Mesothelial cell of epicardium (in vitro differentiated cells): ENCODE measurements around the gene PTPRN2. TPM values are rescaled to one million over a fixed set of nuclear protein-coding genes. Genes with fewer than 3 reads are reported as not detected.

Source experiments
- DNase-seq, 2 experiments: peaks; one replicate each; pipeline ENCODE4 v3.0.0; 2021; ENCODE audit warnings: low spot score in 2 of 2; ENCODE audit not compliant: unreplicated experiment in 2 of 2
- H3K27ac Mint-ChIP-seq: 2 replicates; pipeline ENCODE4 v1.8.0; 2021; ENCODE audit warnings: mixed read lengths
- H3K27me3 Mint-ChIP-seq: 2 replicates; pipeline ENCODE4 v1.8.0; 2021; ENCODE audit warnings: low read depth, mixed read lengths
- H3K36me3 Mint-ChIP-seq: 2 replicates; pipeline ENCODE4 v1.8.0; 2021; ENCODE audit warnings: mixed read lengths
- H3K4me1 Mint-ChIP-seq: 2 replicates; pipeline ENCODE4 v1.8.0; 2021; ENCODE audit warnings: mixed read lengths
- H3K4me3 Mint-ChIP-seq: 2 replicates; pipeline ENCODE4 v1.8.0; 2021; ENCODE audit warnings: mild to moderate bottlenecking, moderate library complexity, mixed read lengths
- H3K9me3 Mint-ChIP-seq: 2 replicates; pipeline ENCODE4 v1.8.0; 2021; ENCODE audit warnings: mixed read lengths
- CTCF ChIP-seq: fragments of 200-600 bp; sonication (generic); IDR thresholded peaks from one replicate; pipeline ENCODE4 v1.5.0; 2021; ENCODE audit warnings: antibody characterized with exemption; ENCODE audit not compliant: unreplicated experiment
- total RNA-seq: library from RNA; stranded (reverse); gene quantifications from 3 replicates; pipeline ENCODE4 v1.2.1, GENCODE V29; 2021

PTPRN2 gene
- total RNA-seq, 1 donor from 2014 or later, result 2.2 TPM

DNA sequence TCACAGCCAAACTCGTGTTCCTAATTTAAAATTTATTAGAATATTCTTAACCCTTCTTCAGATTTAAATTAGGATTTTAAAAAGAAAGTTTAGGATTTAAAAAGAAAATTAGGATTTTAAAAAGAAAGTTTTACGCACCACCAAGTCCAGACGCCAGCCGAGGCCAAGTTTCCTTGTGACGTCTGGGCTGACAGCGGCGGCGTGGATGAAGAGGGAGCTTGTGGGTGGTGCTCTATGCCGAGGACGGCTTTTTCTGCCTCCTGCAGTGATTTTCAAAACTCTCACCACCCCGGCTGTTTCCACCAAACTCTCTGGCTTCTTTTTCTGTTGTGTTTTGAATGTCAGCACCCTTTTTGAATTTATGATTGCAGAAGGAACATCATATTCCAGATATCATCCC lies 997.9 kb downstream of the PTPRN2 start:
- H3K27me3 Mint-ChIP-seq, result peaks cover 74% of the 10 kb centered on the region
- no peak overlapping the region for H3K27ac Mint-ChIP-seq
- H3K9me3 Mint-ChIP-seq, result no peaks in the 10 kb centered on the region
- H3K4me1 Mint-ChIP-seq, result no peaks in the 10 kb centered on the region
- H3K4me3 Mint-ChIP-seq, result no peak overlapping the region
- no peak for DNase-seq
- no peak for TF ChIP-seq CTCF
- no peaks in the 10 kb centered on the region for H3K36me3 Mint-ChIP-seq

GRCh38 chr7:157587805-157588560 lies 999.6 kb downstream of the PTPRN2 start:
- no peak for DNase-seq
- Mint-ChIP-seq H3K9me3 (no peaks in the 10 kb centered on the region), H3K27me3 (peaks cover 78% of the 10 kb centered on the region), H3K4me1 (no peaks in the 10 kb centered on the region), H3K27ac (no peak overlapping the region), H3K4me3 (no peak overlapping the region), H3K36me3 (no peaks in the 10 kb centered on the region)
- no peak for TF ChIP-seq CTCF

DNA sequence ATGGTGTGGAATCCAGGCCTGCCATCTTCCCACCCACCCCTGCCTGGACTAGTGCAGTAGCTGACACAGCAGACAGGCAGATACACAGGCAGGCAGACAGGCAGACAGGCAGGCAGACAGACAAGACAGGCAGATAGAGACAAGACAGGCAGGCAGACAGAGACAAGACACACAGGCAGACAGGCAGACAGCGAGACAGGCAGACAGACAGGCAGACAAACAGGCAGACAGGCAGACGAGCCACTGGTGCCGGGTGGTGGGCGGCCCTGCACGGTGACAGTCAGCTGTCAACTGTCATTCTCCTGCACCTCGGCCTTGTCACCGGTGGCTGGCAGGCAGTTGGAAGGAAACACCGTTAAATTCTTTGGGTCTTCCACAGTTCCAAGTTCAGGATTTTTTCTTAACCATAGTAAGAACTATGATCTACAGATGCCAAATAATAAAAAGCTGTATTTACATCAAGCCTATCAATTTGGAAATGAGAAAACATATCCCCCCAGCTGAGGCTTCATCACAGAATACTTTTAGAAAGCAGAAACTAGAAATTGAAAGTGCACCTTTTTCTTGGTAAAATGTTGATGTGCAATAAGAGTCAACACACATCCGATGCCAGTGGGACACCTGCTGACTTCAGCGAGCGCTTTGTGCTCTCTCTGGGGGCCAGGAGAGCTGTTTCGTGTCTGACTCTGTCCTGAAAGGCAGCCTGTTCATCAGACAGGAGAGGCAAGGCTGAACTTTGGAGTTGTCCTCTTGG lies 1000.4 kb downstream of the PTPRN2 start:
- no peak for TF ChIP-seq CTCF
- Mint-ChIP-seq H3K4me3 (no peak overlapping the region), H3K27ac (no peak overlapping the region), H3K4me1 (no peaks in the 10 kb centered on the region), H3K9me3 (no peaks in the 10 kb centered on the region), H3K36me3 (no peaks in the 10 kb centered on the region), H3K27me3 (peaks cover 79% of the 10 kb centered on the region)
- no peak for DNase-seq

DNA sequence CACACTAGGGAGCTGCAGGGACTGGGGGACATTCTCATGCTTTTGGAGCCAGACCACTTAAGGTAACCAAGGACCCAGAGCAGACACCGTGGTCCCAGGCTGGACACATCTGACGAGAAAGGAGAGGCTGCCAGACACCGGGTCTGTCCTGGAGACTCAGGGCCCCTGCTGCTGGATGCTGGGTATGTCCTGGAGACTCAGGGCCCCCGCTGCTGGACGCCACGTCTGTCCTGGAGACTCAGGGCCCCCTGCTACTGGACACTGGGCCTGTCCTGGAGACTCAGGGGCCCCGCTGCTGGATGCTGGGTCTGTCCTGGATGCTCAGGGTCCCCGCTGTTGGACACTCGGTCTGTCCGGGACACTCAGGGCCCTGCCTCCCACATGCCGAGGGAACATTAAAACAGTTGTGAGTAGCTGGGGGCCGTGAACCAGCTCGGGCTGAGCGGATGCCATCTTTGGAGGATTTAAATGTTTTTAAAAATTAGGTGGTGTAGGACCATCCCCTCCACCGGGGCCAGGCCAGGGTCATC lies 1001.1 kb downstream of the PTPRN2 start:
- no peak overlapping the region for H3K4me3 Mint-ChIP-seq
- H3K27me3 Mint-ChIP-seq, result peaks cover 78% of the 10 kb centered on the region
- no peaks in the 10 kb centered on the region for H3K36me3 Mint-ChIP-seq
- no peak for DNase-seq
- no peaks in the 10 kb centered on the region for H3K4me1 Mint-ChIP-seq
- TF ChIP-seq CTCF, result no peak
- H3K27ac Mint-ChIP-seq, result no peak overlapping the region
- H3K9me3 Mint-ChIP-seq, result no peaks in the 10 kb centered on the region

DNA sequence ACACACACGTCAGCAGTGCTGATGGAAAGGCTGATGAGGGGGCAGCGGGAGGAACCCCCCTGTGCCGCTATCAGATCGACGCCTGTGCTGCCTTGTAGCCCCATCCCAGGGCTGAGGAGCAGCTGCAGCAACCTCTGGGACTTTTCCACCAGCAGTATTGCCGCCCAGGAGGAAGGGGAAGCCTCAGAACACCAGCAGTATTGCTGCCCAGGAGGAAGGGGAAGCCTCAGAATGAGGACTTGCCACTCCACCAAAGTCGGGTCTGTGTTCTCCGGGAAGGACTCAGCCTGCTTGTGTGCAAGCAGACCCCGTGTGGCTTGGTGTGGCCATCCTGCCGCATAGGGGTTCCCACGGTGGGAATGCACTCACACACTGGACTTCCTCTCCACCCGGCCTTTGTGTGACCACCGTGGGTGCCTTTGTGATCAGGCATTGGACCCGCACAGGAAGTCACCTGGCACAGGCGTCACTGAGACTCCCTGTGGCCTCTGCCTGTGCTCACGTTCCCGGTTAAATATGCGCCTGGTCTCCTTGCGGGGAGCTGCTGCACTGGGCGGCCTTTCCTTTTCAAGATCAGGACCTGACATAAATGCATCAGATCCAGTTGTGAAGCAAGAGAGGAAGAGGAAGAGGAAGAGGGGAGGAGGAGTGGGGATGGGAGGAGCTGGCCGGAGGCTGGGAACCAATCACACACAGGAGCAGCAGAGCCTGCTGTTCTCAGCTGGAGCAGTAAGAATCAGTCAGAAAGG lies 1002.3 kb downstream of the PTPRN2 start:
- H3K4me1 Mint-ChIP-seq, result no peaks in the 10 kb centered on the region
- no peak overlapping the region for H3K27ac Mint-ChIP-seq
- TF ChIP-seq CTCF, result no peak
- no peak for DNase-seq
- H3K27me3 Mint-ChIP-seq, result peaks cover 73% of the 10 kb centered on the region
- H3K9me3 Mint-ChIP-seq, result no peaks in the 10 kb centered on the region
- no peak overlapping the region for H3K4me3 Mint-ChIP-seq
- H3K36me3 Mint-ChIP-seq, result no peaks in the 10 kb centered on the region
